Ishikawa (cell line): Measurements from ENCODE around the gene THOP1.

Experiments used
- CEBPB ChIP-seq: IDR thresholded peaks from 2 replicates; pipeline ENCODE4 v1.6.1; 2012
- CREB1 ChIP-seq: IDR thresholded peaks from 2 replicates; pipeline ENCODE4 v1.6.1; 2012; ENCODE audit warnings: low read depth
- EGR1 ChIP-seq: IDR thresholded peaks from 2 replicates; pipeline ENCODE4 v1.6.1; 2012
- EP300 ChIP-seq: IDR thresholded peaks from 2 replicates; pipeline ENCODE4 v1.6.1; 2012; ENCODE audit warnings: borderline replicate concordance
- FOXM1 ChIP-seq: IDR thresholded peaks from 2 replicates; pipeline ENCODE4 v1.6.1; 2012; ENCODE audit warnings: low read depth, borderline replicate concordance
- MAX ChIP-seq: IDR thresholded peaks from 2 replicates; pipeline ENCODE4 v1.6.1; 2012
- NFIC ChIP-seq: IDR thresholded peaks from 2 replicates; pipeline ENCODE4 v1.6.1; 2012
- RAD21 ChIP-seq: IDR thresholded peaks from 2 replicates; pipeline ENCODE4 v1.6.1; 2012; ENCODE audit warnings: low read depth
- REST ChIP-seq: IDR thresholded peaks from 2 replicates; pipeline ENCODE4 v1.6.1; 2012; ENCODE audit warnings: low read depth, mild to moderate bottlenecking
- TAF1 ChIP-seq: IDR thresholded peaks from 2 replicates; pipeline ENCODE4 v1.6.1; 2012; ENCODE audit warnings: low read depth, mild to moderate bottlenecking
- TCF12 ChIP-seq: IDR thresholded peaks from 2 replicates; pipeline ENCODE4 v1.6.1; 2012; ENCODE audit warnings: low read depth
- TEAD4 ChIP-seq: IDR thresholded peaks from 2 replicates; pipeline ENCODE4 v1.6.1; 2012
- USF1 ChIP-seq: IDR thresholded peaks from 2 replicates; pipeline ENCODE4 v1.6.1; 2012
- YY1 ChIP-seq: IDR thresholded peaks from 2 replicates; pipeline ENCODE4 v1.6.1; 2012; ENCODE audit warnings: low read depth
- ZBTB7A ChIP-seq: IDR thresholded peaks from 2 replicates; pipeline ENCODE4 v1.6.1; 2012; ENCODE audit warnings: low read depth

Gene THOP1

GRCh38 chr19:2850256-2850925 is 65.1 kb downstream of the THOP1 start:
- TF ChIP-seq EP300 (no peak), FOXM1 (no peak), TEAD4 (no peak), MAX (no peak)

- no peak for TF ChIP-seq FOXM1
- TF ChIP-seq USF1: no peak
- no peak for TF ChIP-seq ZBTB7A
- TF ChIP-seq CEBPB: no peak
- no peak for TF ChIP-seq TEAD4
- TF ChIP-seq EGR1: no peak
- no peak for TF ChIP-seq EP300
- no peak for TF ChIP-seq NFIC
These were observed 67.3 kb downstream of the THOP1 start for GRCh38 chr19:2852598-2852997.

GRCh38 chr19:2853015-2853606 is 67.8 kb downstream of the THOP1 start:
- TF ChIP-seq USF1 (no peak), FOXM1 (no peak), YY1 (no peak), EGR1 (no peak), TCF12 (no peak), TAF1 (no peak)

- TF ChIP-seq TCF12 (no peak), MAX (no peak), EP300 (no peak), FOXM1 (no peak), TEAD4 (no peak), RAD21 (no peak)
These were observed 69.5 kb downstream of the THOP1 start for GRCh38 chr19:2854849-2855248.

GRCh38 chr19:2856457-2857050 is 71.3 kb downstream of the THOP1 start:
- TF ChIP-seq TEAD4 (no peak), RAD21 (no peak), YY1 (no peak), NFIC (no peak), CREB1 (no peak), FOXM1 (no peak), CEBPB (no peak), MAX (no peak)

GRCh38 chr19:2858864-2859263 is 73.6 kb downstream of the THOP1 start:
- TF ChIP-seq FOXM1 (no peak), RAD21 (no peak)

GRCh38 chr19:2863816-2864215 is 78.5 kb downstream of the THOP1 start:
- TF ChIP-seq NFIC (no peak), RAD21 (no peak), EGR1 (no peak), TAF1 (no peak), REST (no peak), EP300 (no peak), FOXM1 (no peak), USF1 (no peak)
